GM23248 (cell line): ENCODE results near the gene PRSS50. TPM values are rescaled to one million over a fixed set of nuclear protein-coding genes. Genes with fewer than 3 reads are reported as not detected.

Experiments
- DNase-seq: peaks from one replicate; pipeline ENCODE4 v3.0.0-alpha.2; 2015
- H2AFZ ChIP-seq: fragments of 200-600 bp; sonication (generic); 2 replicates; pipeline ENCODE4 v1.6.1; 2016; ENCODE audit warnings: antibody characterized with exemption
- H3F3A ChIP-seq: fragments of 200-600 bp; sonication (generic); 2 replicates; pipeline ENCODE4 v1.6.1; 2016; ENCODE audit warnings: mild to moderate bottlenecking, antibody characterized with exemption, mixed run types; ENCODE audit not compliant: insufficient read depth
- H3K27ac ChIP-seq: fragments of 200-600 bp; sonication (generic); 2 replicates; pipeline ENCODE4 v1.5.1; 2016; ENCODE audit warnings: mild to moderate bottlenecking
- H3K27me3 ChIP-seq: fragments of 200-600 bp; sonication (generic); replicated peaks from 2 replicates; pipeline ENCODE4 v1.6.1; 2016; ENCODE audit warnings: mild to moderate bottlenecking; ENCODE audit not compliant: insufficient read depth
- H3K36me3 ChIP-seq: fragments of 200-600 bp; sonication (generic); 2 replicates; pipeline ENCODE4 v1.6.1; 2016; ENCODE audit warnings: low read depth, mild to moderate bottlenecking
- H3K4me1 ChIP-seq: fragments of 200-600 bp; sonication (generic); 2 replicates; pipeline ENCODE4 v1.6.1; 2016; ENCODE audit warnings: mild to moderate bottlenecking; ENCODE audit not compliant: insufficient read depth
- H3K4me2 ChIP-seq: fragments of 200-600 bp; sonication (generic); one replicate; pipeline ENCODE4 v1.6.1; 2016; ENCODE audit warnings: mild to moderate bottlenecking; ENCODE audit not compliant: unreplicated experiment
- H3K4me3 ChIP-seq: fragments of 200-600 bp; sonication (generic); 2 replicates; pipeline ENCODE4 v1.5.1; 2016; ENCODE audit warnings: mild to moderate bottlenecking
- H3K79me2 ChIP-seq: fragments of 200-600 bp; sonication (generic); 2 replicates; pipeline ENCODE4 v1.6.1; 2016; ENCODE audit warnings: mild to moderate bottlenecking; ENCODE audit not compliant: insufficient read depth
- H3K9ac ChIP-seq: fragments of 200-600 bp; sonication (generic); 2 replicates; pipeline ENCODE4 v1.6.1; 2016; ENCODE audit warnings: mild to moderate bottlenecking
- H3K9me2 ChIP-seq: fragments of 200-600 bp; sonication (generic); 2 replicates; pipeline ENCODE4 v1.6.1; 2016; ENCODE audit warnings: mixed run types, mild to moderate bottlenecking, moderate library complexity; ENCODE audit not compliant: insufficient read depth
- H3K9me3 ChIP-seq: fragments of 200-600 bp; sonication (generic); one replicate; pipeline ENCODE4 v1.6.1; 2017; ENCODE audit warnings: low read depth
- H4K20me1 ChIP-seq: fragments of 200-600 bp; sonication (generic); 2 replicates; pipeline ENCODE4 v1.6.0; 2016; ENCODE audit not compliant: insufficient read depth
- EZH2 ChIP-seq: fragments of 200-600 bp; sonication (generic); IDR thresholded peaks from 2 replicates; pipeline ENCODE4 v1.6.1; 2018; ENCODE audit warnings: antibody characterized with exemption, mild to moderate bottlenecking; ENCODE audit not compliant: insufficient read depth, poor library complexity, severe bottlenecking
- EZH2phosphoT487 ChIP-seq: fragments of 200-600 bp; sonication (generic); IDR thresholded peaks from 2 replicates; pipeline ENCODE4 v1.6.1; 2018; ENCODE audit warnings: antibody characterized with exemption, moderate library complexity, mild to moderate bottlenecking, low read depth; ENCODE audit not compliant: insufficient read depth
- WGBS, 2 experiments: methylation state at CpG; one replicate each; pipeline ENCODE4 v1.1.6; 2015 to 2017; ENCODE audit warnings: low lambda C conversion rate in 2 of 2, low coverage in 1 of 2; ENCODE audit errors: missing lambda C conversion rate in 2 of 2; 5-methylcytosine and 5-hydroxymethylcytosine counted together
- in situ Hi-C: fragments of 300-500 bp; cut with MboI; formaldehyde crosslinking; loops from 2 replicates; pipeline ENCODE4 v1.15.0; 2020
- polyA plus RNA-seq: library from polyadenylated mRNA; unstranded; fragments of >200 nt; fragmentation: Nextera tagmentation; extraction: Ambion mirVana; gene quantifications from 2 replicates; pipeline ENCODE4 v1.2.1, GENCODE V29; 2016
- total RNA-seq: library from RNA; depleted of rRNA; stranded (reverse); fragments of >200 nt; shearing (Covaris generic); gene quantifications from 2 replicates; pipeline ENCODE4 v1.2.3, GENCODE V29; 2014

Gene PRSS50
- total and polyA plus RNA-seq, 2 experiments from 2014 or later: not detected

- no peak for DNase-seq
- Histone ChIP-seq H2AFZ (no peak overlapping the region), H3K4me1 (peaks cover 4% of the 10 kb centered on the region; the same call in 1 of the 2 replicates), H3K4me2 (no peak overlapping the region), H3K27ac (no peak overlapping the region), H3K27me3 (no peaks in the 10 kb centered on the region), H3F3A (no peaks in the 10 kb centered on the region), H3K9me2 (no peaks in the 10 kb centered on the region), H3K4me3 (no peak overlapping the region), H3K9ac (no peak overlapping the region), H4K20me1 (no peaks in the 10 kb centered on the region), H3K36me3 (no peaks in the 10 kb centered on the region), H3K79me2 (no peaks in the 10 kb centered on the region), H3K9me3 (no peaks in the 10 kb centered on the region)
- in situ Hi-C loops: no loop called here
- TF ChIP-seq EZH2phosphoT487 (no peak), EZH2 (no peak)
- WGBS, 2 experiments: 82% methylated on average over 9 of the region's 9 CpGs
Observed at GRCh38 chr3:46665763-46666452, 51.8 kb downstream of the PRSS50 start.

- WGBS, 2 experiments: 69 to 74% methylated on average over 22 to 23 of the region's 23 CpGs
- Histone ChIP-seq H3K4me2 (no peak overlapping the region), H3K9ac (no peak overlapping the region), H3K27me3 (no peaks in the 10 kb centered on the region), H2AFZ (no peak overlapping the region), H3K27ac (no peak overlapping the region), H3F3A (no peaks in the 10 kb centered on the region), H4K20me1 (no peaks in the 10 kb centered on the region), H3K9me2 (no peaks in the 10 kb centered on the region), H3K4me1 (peaks cover 4% of the 10 kb centered on the region; the same call in 1 of the 2 replicates), H3K9me3 (no peaks in the 10 kb centered on the region), H3K36me3 (no peaks in the 10 kb centered on the region), H3K79me2 (no peaks in the 10 kb centered on the region), H3K4me3 (no peak overlapping the region)
- no peak for DNase-seq
- in situ Hi-C loops: no loop called here
- TF ChIP-seq EZH2: no peak
- no peak for TF ChIP-seq EZH2phosphoT487
Observed at GRCh38 chr3:46664971-46665762, 52.5 kb downstream of the PRSS50 start.

- Histone ChIP-seq H3K36me3 (no peaks in the 10 kb centered on the region), H3K27me3 (no peaks in the 10 kb centered on the region), H3K9me2 (no peaks in the 10 kb centered on the region), H4K20me1 (no peaks in the 10 kb centered on the region), H2AFZ (no peak overlapping the region), H3K4me3 (no peak overlapping the region), H3K9ac (no peak overlapping the region), H3K9me3 (no peaks in the 10 kb centered on the region), H3K4me2 (no peak overlapping the region), H3F3A (no peaks in the 10 kb centered on the region), H3K79me2 (no peaks in the 10 kb centered on the region), H3K27ac (no peak overlapping the region), H3K4me1 (peaks cover 4% of the 10 kb centered on the region; the same call in 1 of the 2 replicates)
- no peak for DNase-seq
- TF ChIP-seq EZH2 (no peak), EZH2phosphoT487 (no peak)
- WGBS, 2 experiments: 85 to 88% methylated on average over 5 to 6 of the region's 6 CpGs
- in situ Hi-C loops: no loop called here
Observed at GRCh38 chr3:46664188-46664970, 53.3 kb downstream of the PRSS50 start.

- TF ChIP-seq EZH2phosphoT487 (no peak), EZH2 (no peak)
- H4K20me1 ChIP-seq: no peaks in the 10 kb centered on the region
- H3K4me1 ChIP-seq: peaks cover 4% of the 10 kb centered on the region; the same call in 1 of the 2 replicates
- no peaks in the 10 kb centered on the region for H3K27me3 ChIP-seq
- H3K4me2 ChIP-seq: peak overlapping the region; percentile 27
- no peaks in the 10 kb centered on the region for H3K9me2 ChIP-seq
- in situ Hi-C loops: no loop called here
- no peaks in the 10 kb centered on the region for H3K36me3 ChIP-seq
- no peak overlapping the region for H3K27ac ChIP-seq
- no peak overlapping the region for H3K4me3 ChIP-seq
- no peak overlapping the region for H2AFZ ChIP-seq
- H3K9me3 ChIP-seq: no peaks in the 10 kb centered on the region
- no peaks in the 10 kb centered on the region for H3K79me2 ChIP-seq
- H3F3A ChIP-seq: no peaks in the 10 kb centered on the region
- peak; percentile 19 for DNase-seq
- WGBS, 2 experiments: 68 to 77% methylated on average over 8 of the region's 8 CpGs
- H3K9ac ChIP-seq: no peak overlapping the region
Observed at GRCh38 chr3:46663591-46664135, 54.0 kb downstream of the PRSS50 start.
